ENCODE measurements around the gene CNTNAP2. TPM values are rescaled to one million over a fixed set of nuclear protein-coding genes. Genes with fewer than 3 reads are reported as not detected.

CNTNAP2 gene
- total RNA-seq, 4 donors from 2014 or later: not detected

DNA sequence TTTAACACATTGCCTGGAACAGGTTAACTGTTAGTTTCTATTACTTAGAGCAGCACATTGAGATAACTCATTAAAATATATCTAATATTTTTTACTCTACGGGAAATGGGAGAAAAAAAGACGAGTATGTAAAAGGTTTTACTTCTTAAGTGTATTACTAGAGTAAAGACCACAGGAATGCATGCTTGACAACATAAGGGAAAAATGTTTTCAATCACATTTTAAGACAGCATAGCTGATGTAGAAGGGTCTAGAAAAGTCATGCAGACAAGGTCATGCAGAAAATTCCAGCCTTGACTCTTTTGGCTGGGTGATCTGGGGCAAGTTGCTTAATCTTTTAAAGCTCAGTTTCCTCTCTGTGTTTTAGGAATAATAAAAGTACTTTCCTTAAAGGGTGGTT is 806.2 kb downstream of the CNTNAP2 start:
- intact Hi-C loops (cut with DNase I; ENCODE audit: low total_unique reads) (no loop called here), in situ Hi-C loops (cut with MboI; ENCODE audit: low sequenced_read_pairs in 4 of 4) (no loop called here)
- H3K9me3 ChIP-seq: no peaks in the 10 kb centered on the region

DNA sequence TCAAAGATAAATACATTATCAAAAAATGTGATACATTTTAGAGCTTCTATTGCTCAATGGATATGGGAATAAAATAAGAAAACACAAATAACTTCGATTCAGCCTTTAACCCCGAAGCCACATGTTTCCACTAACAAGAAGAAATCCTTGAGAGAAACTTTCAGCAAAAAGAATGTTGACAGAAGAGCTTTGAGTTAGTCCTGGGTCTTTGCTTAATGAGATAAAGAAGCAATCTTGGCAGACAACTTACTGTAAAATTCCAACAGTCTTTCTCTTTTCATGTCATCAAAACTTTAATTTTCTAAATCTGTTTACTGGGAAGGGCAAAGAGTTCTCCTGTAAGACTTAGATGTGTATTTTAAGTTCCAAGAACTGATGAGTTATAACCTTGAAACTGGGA is 810.2 kb downstream of the CNTNAP2 start:
- no peak for ATAC-seq
- no peak overlapping the region for H3K27ac ChIP-seq

More for the DNA sequence above, 806.2 kb downstream of the CNTNAP2 start:
- H3K4me3 ChIP-seq: no peak overlapping the region
- ATAC-seq: no peak
- H3K4me1 ChIP-seq: no peaks in the 10 kb centered on the region
- H3K27ac ChIP-seq: no peak overlapping the region
- H3K36me3 ChIP-seq: no peaks in the 10 kb centered on the region
- H3K27me3 ChIP-seq: no peaks in the 10 kb centered on the region
- no peak for DNase-seq
- TF ChIP-seq, protein P1, sequence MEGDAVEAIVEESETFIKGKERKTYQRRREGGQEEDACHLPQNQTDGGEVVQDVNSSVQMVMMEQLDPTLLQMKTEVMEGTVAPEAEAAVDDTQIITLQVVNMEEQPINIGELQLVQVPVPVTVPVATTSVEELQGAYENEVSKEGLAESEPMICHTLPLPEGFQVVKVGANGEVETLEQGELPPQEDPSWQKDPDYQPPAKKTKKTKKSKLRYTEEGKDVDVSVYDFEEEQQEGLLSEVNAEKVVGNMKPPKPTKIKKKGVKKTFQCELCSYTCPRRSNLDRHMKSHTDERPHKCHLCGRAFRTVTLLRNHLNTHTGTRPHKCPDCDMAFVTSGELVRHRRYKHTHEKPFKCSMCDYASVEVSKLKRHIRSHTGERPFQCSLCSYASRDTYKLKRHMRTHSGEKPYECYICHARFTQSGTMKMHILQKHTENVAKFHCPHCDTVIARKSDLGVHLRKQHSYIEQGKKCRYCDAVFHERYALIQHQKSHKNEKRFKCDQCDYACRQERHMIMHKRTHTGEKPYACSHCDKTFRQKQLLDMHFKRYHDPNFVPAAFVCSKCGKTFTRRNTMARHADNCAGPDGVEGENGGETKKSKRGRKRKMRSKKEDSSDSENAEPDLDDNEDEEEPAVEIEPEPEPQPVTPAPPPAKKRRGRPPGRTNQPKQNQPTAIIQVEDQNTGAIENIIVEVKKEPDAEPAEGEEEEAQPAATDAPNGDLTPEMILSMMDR (IDR thresholded peaks at IDR 0.05 in 4 of 5, conservative IDR thresholded peaks at IDR 0.05 in 1 of 5): no peak
- no peak for TF ChIP-seq POLR2A (IDR thresholded peaks at IDR 0.05)

DNA sequence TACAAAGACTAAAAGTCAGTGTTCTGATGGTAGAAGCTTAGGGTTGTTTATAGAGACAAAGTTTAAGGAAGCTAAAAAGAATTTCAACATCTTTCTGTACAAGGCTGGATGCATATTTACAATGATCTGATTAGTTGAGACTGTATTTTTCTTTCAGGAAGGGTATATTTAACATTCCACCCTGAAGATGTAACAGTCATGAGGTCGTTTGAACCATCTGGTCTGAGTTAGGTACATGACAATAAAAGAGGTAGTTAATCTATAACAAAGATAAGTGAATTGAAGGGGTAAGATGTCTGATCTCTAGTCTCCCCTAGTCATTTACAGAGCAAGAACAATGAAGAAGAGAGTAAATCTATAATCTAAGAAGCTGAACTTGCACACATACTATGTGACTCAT is 821.2 kb downstream of the CNTNAP2 start:
- H3K4me3 ChIP-seq: no peak overlapping the region
- ATAC-seq (no peak), DNase-seq (no peak)
- intact Hi-C loops (cut with DNase I; ENCODE audit: low total_unique reads): no loop called here
- in situ Hi-C loops (cut with MboI; ENCODE audit: low sequenced_read_pairs in 4 of 4): no loop called here
- no peak for TF ChIP-seq POLR2A (IDR thresholded peaks at IDR 0.05)
- TF ChIP-seq, protein P1 (IDR thresholded peaks at IDR 0.05 in 4 of 5, conservative IDR thresholded peaks at IDR 0.05 in 1 of 5): no peak
- no peaks in the 10 kb centered on the region for H3K27me3 ChIP-seq
- H3K9me3 ChIP-seq: no peaks in the 10 kb centered on the region
- no peak overlapping the region for H3K27ac ChIP-seq
- H3K4me1 ChIP-seq: no peaks in the 10 kb centered on the region
- no peaks in the 10 kb centered on the region for H3K36me3 ChIP-seq

More for the DNA sequence above, 810.2 kb downstream of the CNTNAP2 start:
- in situ Hi-C loops (cut with MboI; ENCODE audit: low sequenced_read_pairs in 4 of 4) (no loop called here), intact Hi-C loops (cut with DNase I; ENCODE audit: low total_unique reads) (no loop called here)
- H3K27me3 ChIP-seq: no peaks in the 10 kb centered on the region
- no peaks in the 10 kb centered on the region for H3K9me3 ChIP-seq
- H3K36me3 ChIP-seq: no peaks in the 10 kb centered on the region
- TF ChIP-seq POLR2A (IDR thresholded peaks at IDR 0.05): no peak
- TF ChIP-seq, protein P1 (IDR thresholded peaks at IDR 0.05 in 4 of 5, conservative IDR thresholded peaks at IDR 0.05 in 1 of 5): no peak
- no peak overlapping the region for H3K4me3 ChIP-seq
- H3K4me1 ChIP-seq: no peaks in the 10 kb centered on the region
- DNase-seq: no peak

GRCh38 chr7:146943483-146943882 is 826.9 kb downstream of the CNTNAP2 start:
- DNase-seq (no peak), ATAC-seq (no peak)
- intact Hi-C loops (cut with DNase I; ENCODE audit: low total_unique reads) (no loop called here), in situ Hi-C loops (cut with MboI; ENCODE audit: low sequenced_read_pairs in 4 of 4) (no loop called here)
- Histone ChIP-seq H3K4me1 (no peaks in the 10 kb centered on the region), H3K9me3 (no peaks in the 10 kb centered on the region), H3K27ac (no peak overlapping the region), H3K27me3 (no peaks in the 10 kb centered on the region), H3K4me3 (no peak overlapping the region), H3K36me3 (no peaks in the 10 kb centered on the region)
- TF ChIP-seq POLR2A (IDR thresholded peaks at IDR 0.05): no peak
- TF ChIP-seq, protein P1 (IDR thresholded peaks at IDR 0.05 in 4 of 5, conservative IDR thresholded peaks at IDR 0.05 in 1 of 5): no peak

GRCh38 chr7:146948703-146949102 is 832.1 kb downstream of the CNTNAP2 start:
- DNase-seq (no peak), ATAC-seq (no peak)
- H3K4me1 ChIP-seq: no peaks in the 10 kb centered on the region
- intact Hi-C loops (cut with DNase I; ENCODE audit: low total_unique reads): no loop called here
- no peaks in the 10 kb centered on the region for H3K36me3 ChIP-seq
- TF ChIP-seq, protein P1 (IDR thresholded peaks at IDR 0.05 in 4 of 5, conservative IDR thresholded peaks at IDR 0.05 in 1 of 5): no peak
- TF ChIP-seq POLR2A (IDR thresholded peaks at IDR 0.05): no peak
- H3K27ac ChIP-seq: no peak overlapping the region
- H3K4me3 ChIP-seq: no peak overlapping the region
- no peaks in the 10 kb centered on the region for H3K9me3 ChIP-seq
- H3K27me3 ChIP-seq: no peaks in the 10 kb centered on the region
- in situ Hi-C loops (cut with MboI; ENCODE audit: low sequenced_read_pairs in 4 of 4): no loop called here

Data from gastrocnemius medialis (tissue), 4 donors.